ENCODE results near the gene SEC16A.

The SEC16A gene

DNA sequence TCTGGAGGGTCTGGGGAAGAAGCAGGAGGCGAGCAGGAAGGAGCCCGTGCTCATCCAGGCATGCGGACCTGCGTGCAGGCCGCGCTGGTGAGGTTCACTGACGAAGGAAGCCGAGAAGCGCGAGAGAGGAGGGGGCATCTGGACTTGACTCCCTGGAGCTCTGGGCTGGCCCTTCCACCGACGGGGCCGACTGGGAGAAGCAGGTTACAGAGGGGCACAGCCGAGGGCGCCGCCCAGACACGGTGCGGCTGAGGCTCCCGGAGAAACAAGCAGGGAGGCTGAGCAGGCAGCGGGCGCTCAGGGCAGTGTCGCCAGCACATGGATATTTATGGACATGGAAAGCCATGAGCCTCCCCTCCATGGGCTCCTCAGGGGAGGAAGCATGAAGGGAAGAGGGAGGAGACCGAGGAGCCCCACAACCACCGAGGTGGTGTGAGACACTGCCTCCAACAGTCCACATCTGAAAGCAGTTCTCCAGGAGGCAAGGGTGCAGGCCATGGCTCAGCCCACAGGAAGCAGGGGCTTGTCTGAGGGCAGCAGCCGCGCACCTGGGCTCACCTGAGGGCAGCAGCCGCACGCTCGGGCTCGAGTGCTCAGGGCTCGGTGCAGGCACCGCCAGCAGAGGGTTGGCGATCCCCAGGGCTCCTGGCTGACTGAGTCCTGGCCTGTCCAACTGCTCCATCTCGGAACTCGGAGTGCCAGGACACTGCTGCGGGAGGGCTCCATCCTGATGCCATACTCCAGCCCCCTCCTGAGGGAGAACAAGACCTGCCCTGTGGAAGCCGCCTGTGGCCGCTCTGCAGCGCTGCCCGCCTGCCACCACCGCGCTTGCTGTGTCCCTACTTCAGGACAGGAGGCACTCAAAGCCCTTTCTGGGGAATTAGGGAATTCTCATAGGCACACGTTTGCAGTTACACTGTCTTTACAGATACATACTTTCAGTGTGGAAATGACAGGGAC, 27.5 kb downstream of the SEC16A start:
- H3K9me3 Mint-ChIP-seq = no peaks in the 10 kb centered on the region
- no peak overlapping the region for H3K27ac Mint-ChIP-seq
- H3K27me3 Mint-ChIP-seq = no peaks in the 10 kb centered on the region
- H3K36me3 Mint-ChIP-seq (ENCODE audit: low read depth) = peaks cover 97% of the 10 kb centered on the region
- no peak overlapping the region for H3K4me3 Mint-ChIP-seq
- no peak for DNase-seq
- H3K4me1 Mint-ChIP-seq (ENCODE audit: low read depth) = no peaks in the 10 kb centered on the region

DNA sequence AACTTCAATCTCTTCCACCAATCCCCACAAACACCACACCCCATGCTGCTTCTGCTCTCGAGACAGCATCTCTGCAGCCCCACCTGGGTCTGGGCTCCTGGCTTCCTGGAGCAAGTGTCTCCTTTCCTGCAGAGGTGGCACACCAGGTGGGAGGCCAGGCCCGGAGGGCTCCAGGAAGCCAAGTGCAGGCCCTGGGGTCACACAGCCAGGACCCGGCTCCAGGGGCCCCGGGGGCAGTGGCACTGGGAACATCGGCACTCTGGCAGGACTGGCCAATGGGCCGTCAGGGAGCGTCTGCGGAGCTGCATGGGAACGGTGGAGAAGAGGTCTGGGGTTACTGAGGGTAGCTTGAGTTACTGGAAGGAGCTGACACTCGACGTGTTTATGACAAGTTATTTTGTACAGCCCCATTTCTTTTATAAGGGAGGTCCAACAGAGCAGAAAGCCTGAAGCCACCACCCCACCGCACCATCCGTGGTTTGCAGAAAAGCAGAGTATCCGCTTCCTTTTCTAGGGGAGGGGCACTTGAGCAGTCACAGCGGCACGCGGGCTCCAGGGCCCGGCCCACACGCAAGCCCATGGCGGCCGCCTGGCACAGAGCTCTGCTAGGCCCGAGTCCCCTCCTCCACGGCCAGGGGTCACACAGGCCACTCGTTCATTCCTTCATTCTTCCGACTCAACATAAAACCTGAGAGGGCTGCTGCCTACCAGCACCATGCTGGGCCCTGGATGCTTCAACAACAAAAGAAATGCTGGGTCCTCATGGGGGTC, 28.6 kb downstream of the SEC16A start:
- peaks cover 99% of the 10 kb centered on the region for H3K36me3 Mint-ChIP-seq (ENCODE audit: low read depth)

DNA sequence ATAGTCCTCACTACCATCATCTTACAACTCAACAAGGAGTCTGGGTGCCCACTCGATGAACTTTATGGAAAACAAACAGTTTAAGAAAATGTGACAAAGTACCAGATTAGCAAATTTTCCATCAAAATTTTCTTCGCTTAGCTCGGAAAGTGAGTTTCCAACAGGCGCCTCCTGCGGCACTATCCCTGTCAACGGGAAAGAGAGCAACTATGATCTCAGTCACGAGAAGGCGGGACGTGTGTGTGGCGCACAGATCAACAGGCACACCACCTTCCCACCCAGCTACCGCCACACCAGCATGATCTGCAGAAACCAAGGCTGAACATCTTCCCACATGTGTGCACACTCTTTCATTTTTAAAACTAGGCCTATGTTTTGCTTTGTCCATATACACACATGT, 29.5 kb downstream of the SEC16A start:
- H3K36me3 Mint-ChIP-seq (ENCODE audit: low read depth) = peaks cover 96% of the 10 kb centered on the region
- H3K9me3 Mint-ChIP-seq = no peaks in the 10 kb centered on the region
- H3K4me1 Mint-ChIP-seq (ENCODE audit: low read depth) = no peaks in the 10 kb centered on the region

More for the DNA sequence above, 28.6 kb downstream of the SEC16A start:
- no peak for DNase-seq
- no peaks in the 10 kb centered on the region for H3K27me3 Mint-ChIP-seq
- H3K4me1 Mint-ChIP-seq (ENCODE audit: low read depth) = no peaks in the 10 kb centered on the region
- no peak overlapping the region for H3K4me3 Mint-ChIP-seq
- H3K9me3 Mint-ChIP-seq = no peaks in the 10 kb centered on the region
- no peak overlapping the region for H3K27ac Mint-ChIP-seq

DNA sequence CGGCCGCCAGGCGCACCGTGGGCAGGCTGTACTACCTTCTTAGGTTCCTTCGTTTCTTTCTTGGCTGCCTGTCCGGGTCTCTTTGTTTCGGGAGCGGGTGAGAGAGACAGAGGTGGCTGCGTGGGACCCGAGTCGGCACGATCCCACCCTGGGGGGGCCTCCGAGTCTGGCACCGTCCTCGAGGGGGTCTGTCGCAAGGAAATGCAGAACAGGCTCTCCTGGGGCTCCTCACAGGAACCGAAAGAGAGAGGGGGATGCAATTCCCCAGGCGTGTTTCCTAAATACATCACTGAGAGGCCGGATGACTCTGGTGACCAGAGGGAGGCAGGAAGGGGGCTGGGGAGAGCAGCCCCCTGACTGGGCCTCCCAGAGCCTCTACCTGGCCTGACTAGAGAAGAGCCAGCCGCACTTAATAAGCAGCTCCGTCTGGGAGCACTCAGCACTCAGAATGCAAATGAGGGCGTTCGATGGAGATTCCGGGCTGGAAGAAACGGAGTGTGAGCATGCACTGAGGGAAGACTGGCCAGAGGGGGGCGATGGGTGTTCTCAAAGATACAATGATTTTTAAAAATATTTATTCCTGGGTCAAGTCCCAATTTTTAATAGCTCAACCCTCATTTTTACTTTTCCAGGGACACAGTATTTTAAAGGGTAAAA, 31.5 kb downstream of the SEC16A start:
- Mint-ChIP-seq H3K27ac (no peak overlapping the region), H3K9me3 (no peaks in the 10 kb centered on the region), H3K27me3 (no peaks in the 10 kb centered on the region), H3K36me3 (ENCODE audit: low read depth) (peaks cover 95% of the 10 kb centered on the region), H3K4me1 (ENCODE audit: low read depth) (no peaks in the 10 kb centered on the region), H3K4me3 (no peak overlapping the region)
- DNase-seq = no peak

More for the DNA sequence above, 29.5 kb downstream of the SEC16A start:
- no peak for DNase-seq
- Mint-ChIP-seq H3K27ac (no peak overlapping the region), H3K4me3 (no peak overlapping the region), H3K27me3 (no peaks in the 10 kb centered on the region)

DNA sequence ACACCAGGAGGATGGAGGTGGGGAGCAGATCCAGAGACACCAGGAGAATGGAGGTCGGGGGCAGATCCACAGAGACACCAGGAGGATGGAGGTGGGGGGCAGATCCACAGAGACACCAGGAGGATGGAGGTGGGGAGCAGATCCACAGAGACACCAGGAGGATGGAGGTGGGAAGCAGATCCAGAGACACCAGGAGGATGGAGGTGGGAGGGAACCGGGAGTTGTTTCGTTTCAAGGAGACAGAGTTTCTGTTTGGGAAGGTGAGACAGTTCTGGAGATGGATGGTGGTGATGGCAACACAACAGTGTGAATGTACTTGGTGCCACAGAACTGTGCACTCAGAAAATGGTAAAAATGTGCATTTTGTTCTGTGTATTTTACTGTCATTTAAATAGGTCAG, 34.2 kb downstream of the SEC16A start:
- Mint-ChIP-seq H3K36me3 (ENCODE audit: low read depth) (peaks cover 95% of the 10 kb centered on the region), H3K27me3 (no peaks in the 10 kb centered on the region), H3K9me3 (no peaks in the 10 kb centered on the region), H3K27ac (no peak overlapping the region), H3K4me3 (no peak overlapping the region), H3K4me1 (ENCODE audit: low read depth) (no peaks in the 10 kb centered on the region)
- no peak for DNase-seq

DNA sequence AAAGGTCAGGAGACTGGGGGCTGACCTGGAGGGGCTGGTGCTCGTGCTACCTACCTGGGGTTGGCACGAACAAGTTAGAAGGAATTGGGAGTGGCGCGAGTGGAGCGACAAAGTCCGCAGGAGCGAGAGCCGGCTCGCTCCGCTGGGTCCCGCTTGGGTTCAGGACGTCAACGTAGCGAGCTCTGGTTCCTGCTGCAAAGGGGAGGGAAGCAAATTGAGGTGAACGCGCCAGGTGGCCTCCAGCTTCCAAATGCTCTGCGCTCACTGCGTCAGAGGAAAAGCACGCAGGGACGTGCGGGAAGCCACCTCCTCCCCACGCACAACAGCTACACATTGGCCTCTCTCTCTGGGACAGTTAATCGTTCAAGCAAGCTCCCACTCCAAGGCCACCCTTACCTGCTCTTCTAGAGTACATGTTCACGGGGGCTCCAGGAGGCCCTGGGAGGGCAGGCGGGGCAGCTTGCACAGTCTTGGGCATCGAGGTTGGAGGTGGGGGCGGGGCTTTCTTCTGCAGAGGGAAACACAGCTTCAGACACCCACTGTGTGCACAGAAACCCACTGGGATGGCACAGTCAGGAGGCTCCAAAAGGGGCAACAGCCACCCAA, 35.6 kb downstream of the SEC16A start:
- Mint-ChIP-seq H3K4me3 (no peak overlapping the region), H3K36me3 (ENCODE audit: low read depth) (peaks cover 93% of the 10 kb centered on the region), H3K27ac (peak overlapping the region; percentile 11), H3K27me3 (no peaks in the 10 kb centered on the region), H3K4me1 (ENCODE audit: low read depth) (no peaks in the 10 kb centered on the region), H3K9me3 (no peaks in the 10 kb centered on the region)
- no peak for DNase-seq

DNA sequence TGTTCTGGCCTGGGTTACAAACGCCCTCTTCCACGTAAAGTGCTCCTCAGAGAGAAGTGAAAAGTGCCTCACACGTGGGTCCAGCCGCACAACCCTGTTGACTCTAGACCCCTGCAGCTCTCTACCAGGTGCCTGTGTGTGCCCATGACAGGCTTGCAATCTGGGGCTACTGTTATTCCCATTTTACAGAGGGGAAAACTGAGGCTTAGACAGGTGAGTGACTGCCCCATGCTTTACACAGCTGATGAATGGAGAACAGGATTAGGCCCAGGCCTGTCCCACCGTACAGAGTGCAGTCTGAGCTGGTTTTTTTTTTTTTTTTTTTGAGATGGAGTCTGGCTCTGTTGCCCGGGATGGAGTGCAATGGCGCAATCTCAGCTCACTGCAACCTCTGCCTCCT, 37.0 kb downstream of the SEC16A start:
- H3K27ac Mint-ChIP-seq = no peak overlapping the region
- no peaks in the 10 kb centered on the region for H3K27me3 Mint-ChIP-seq
- no peak overlapping the region for H3K4me3 Mint-ChIP-seq
- no peak for DNase-seq
- no peaks in the 10 kb centered on the region for H3K4me1 Mint-ChIP-seq (ENCODE audit: low read depth)
- H3K9me3 Mint-ChIP-seq = no peaks in the 10 kb centered on the region
- peaks cover 93% of the 10 kb centered on the region for H3K36me3 Mint-ChIP-seq (ENCODE audit: low read depth)

DNA sequence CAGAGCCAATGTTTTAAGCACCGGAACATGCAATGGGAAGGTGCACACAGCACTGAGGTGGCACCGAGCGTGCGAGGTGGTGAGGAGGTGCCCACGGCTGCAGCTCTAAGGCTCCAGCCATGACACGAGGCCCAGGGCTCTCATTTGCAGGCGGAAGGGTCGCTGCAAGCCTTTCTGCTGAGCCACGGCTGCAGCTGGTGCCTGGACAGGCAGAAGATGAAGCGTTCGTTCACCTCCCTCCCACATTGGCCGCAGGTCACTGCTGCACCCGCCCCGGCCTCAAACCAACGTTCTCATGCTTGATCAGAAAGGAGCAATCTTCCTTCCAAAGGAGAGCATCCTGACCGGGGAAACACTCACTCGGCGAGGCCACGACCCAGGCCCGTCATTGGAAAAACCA, 38.7 kb downstream of the SEC16A start:
- no peak for DNase-seq
- no peaks in the 10 kb centered on the region for H3K27me3 Mint-ChIP-seq
- peaks cover 6% of the 10 kb centered on the region for H3K4me1 Mint-ChIP-seq (ENCODE audit: low read depth)
- no peak overlapping the region for H3K4me3 Mint-ChIP-seq
- H3K36me3 Mint-ChIP-seq (ENCODE audit: low read depth) = peaks cover 87% of the 10 kb centered on the region
- H3K27ac Mint-ChIP-seq = no peak overlapping the region
- H3K9me3 Mint-ChIP-seq = no peaks in the 10 kb centered on the region

DNA sequence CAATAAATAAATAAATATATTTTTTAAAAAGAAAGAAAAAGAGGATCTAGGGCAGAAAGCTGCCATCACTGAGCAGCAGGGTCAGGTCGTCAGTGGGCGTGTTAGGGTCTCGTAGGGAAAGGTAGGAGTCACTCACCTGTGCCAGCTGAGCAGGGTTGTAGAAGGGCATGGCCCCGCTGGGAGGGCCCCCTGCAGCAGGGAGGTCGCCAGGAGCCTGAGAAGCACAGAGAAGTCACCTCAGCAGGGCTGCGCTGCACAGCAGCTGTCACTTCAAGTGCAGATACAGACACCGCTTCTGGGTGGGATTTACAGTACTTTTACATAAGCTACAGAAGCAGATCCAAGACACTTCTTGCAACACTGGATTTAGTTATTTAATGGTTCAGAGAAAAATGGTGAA, 39.2 kb downstream of the SEC16A start:
- Mint-ChIP-seq H3K4me1 (ENCODE audit: low read depth) (peaks cover 6% of the 10 kb centered on the region), H3K27me3 (no peaks in the 10 kb centered on the region), H3K36me3 (ENCODE audit: low read depth) (peaks cover 84% of the 10 kb centered on the region), H3K4me3 (no peak overlapping the region), H3K9me3 (no peaks in the 10 kb centered on the region), H3K27ac (peak overlapping the region; percentile 40)
- DNase-seq = no peak

DNA sequence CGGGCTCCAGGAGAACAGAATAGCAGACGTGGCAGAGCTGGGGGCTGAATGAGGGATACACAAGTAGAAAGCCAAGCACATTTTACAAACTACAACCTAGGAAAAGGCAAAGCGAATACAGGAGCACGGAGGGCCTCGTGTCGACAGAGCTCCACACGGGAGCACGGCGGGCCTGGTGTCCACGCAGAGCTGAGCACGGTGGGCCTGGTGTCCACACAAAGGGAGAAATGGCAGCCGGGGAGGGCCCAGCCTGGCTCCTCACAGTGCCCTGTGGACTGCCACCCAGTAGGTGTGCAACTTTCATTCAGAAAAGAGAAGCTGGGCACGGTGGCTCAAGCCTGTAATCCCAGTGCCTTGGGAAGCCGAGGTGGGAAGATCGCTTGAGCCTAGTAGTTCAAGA, 39.8 kb downstream of the SEC16A start:
- DNase-seq = no peak
- Mint-ChIP-seq H3K9me3 (no peaks in the 10 kb centered on the region), H3K4me3 (no peak overlapping the region), H3K4me1 (ENCODE audit: low read depth) (peaks cover 10% of the 10 kb centered on the region), H3K27me3 (no peaks in the 10 kb centered on the region), H3K36me3 (ENCODE audit: low read depth) (peaks cover 83% of the 10 kb centered on the region), H3K27ac (no peak overlapping the region)

DNA sequence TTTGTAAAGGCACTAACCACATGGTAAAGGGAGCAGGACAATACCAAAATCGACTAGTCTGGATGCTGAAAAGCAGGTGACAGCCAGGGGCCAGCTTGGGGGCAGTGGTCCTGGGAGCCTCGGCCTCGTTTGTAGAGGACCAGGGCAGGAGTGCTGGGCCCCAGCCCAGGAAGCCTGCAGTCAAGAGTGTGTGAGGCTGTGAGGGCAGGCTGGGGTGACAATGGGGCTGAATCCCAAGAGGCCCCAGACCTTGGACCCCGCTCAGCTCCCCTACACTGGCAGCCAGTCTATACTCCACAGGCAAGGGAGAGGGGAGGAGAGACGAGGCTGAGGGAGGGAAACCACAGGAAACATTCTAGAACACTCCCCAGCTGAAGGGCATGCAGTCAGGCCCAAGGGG, 40.6 kb downstream of the SEC16A start:
- Mint-ChIP-seq H3K4me3 (no peak overlapping the region), H3K4me1 (ENCODE audit: low read depth) (peaks cover 17% of the 10 kb centered on the region), H3K9me3 (no peaks in the 10 kb centered on the region), H3K27me3 (no peaks in the 10 kb centered on the region), H3K27ac (peak overlapping the region; percentile 9), H3K36me3 (ENCODE audit: low read depth) (peaks cover 79% of the 10 kb centered on the region)
- no peak for DNase-seq

DNA sequence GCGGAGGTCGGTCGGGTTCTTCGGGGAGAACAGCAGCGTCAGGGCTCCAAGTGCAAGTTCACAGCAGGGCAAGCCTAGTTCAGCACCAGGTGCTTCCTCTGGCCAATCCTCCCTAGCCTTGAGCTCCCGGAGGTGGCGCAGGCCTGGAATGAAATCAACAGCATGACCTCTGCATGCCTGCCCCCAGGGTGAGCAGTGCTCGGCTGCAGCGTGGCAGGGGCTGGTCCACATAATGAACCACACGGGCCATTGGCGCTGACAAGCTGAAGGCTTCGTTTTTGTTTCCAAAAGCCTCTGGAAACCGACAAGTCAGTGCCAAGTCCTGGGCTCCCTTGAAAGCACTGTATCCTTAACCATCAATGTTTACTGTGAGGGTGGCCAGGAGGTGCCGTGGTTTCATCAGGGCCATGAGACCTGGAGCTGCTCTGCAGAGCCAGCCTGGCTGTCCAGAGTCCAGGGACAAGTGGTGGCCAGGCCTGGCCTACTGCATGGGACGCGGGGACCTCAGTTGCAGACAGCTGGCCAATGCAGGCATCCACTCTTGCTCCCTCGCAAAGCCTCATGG, 41.1 kb downstream of the SEC16A start:
- DNase-seq = no peak
- H3K9me3 Mint-ChIP-seq = no peaks in the 10 kb centered on the region
- peaks cover 79% of the 10 kb centered on the region for H3K36me3 Mint-ChIP-seq (ENCODE audit: low read depth)
- H3K4me3 Mint-ChIP-seq = no peak overlapping the region
- no peaks in the 10 kb centered on the region for H3K27me3 Mint-ChIP-seq
- peak overlapping the region; percentile 59 for H3K27ac Mint-ChIP-seq
- peaks cover 22% of the 10 kb centered on the region for H3K4me1 Mint-ChIP-seq (ENCODE audit: low read depth)

DNA sequence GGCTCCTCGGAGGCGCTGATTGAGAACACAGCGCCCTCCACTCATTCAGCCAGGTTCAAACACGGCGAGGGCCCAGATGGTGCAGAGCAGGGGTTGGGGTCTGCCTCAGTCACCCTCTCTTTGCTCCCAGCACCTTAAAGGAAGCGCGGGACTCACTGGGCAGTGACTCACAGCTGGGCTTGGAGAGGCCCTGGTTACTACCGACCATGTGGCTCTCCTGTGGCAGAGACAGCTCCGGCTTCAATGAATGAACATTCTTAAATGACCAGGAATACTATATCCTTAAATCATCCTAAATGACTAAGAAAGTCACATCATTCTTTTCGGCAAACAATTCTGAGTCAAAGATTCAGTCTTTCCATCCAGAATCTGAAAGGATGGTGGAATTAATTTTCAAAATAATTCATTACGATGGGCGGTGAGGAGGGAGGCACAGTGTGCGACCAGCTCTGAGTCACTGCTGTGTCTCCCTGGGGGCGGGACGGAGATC, 41.6 kb downstream of the SEC16A start:
- peak overlapping the region; percentile 59 for H3K27ac Mint-ChIP-seq
- H3K27me3 Mint-ChIP-seq = no peaks in the 10 kb centered on the region
- no peaks in the 10 kb centered on the region for H3K9me3 Mint-ChIP-seq
- peaks cover 79% of the 10 kb centered on the region for H3K36me3 Mint-ChIP-seq (ENCODE audit: low read depth)
- no peak for DNase-seq
- H3K4me1 Mint-ChIP-seq (ENCODE audit: low read depth) = peaks cover 27% of the 10 kb centered on the region
- no peak overlapping the region for H3K4me3 Mint-ChIP-seq
